Cardiac septum (tissue), 1 donor: ENCODE results near the gene COTL1. TPM values are rescaled to one million over a fixed set of nuclear protein-coding genes. Genes with fewer than 3 reads are reported as not detected.
"Not testable (repeated sequence)": the region's sequence is repeated elsewhere in the genome, so short reads cannot be mapped to it uniquely, and the experiment has no call there.

Experiments used
- DNase-seq: peaks from one replicate; pipeline ENCODE4 v3.0.0-alpha.2; 2020; ENCODE audit warnings: low spot score
- intact Hi-C: fragments of 100-400 bp; cut with DNase I; formaldehyde crosslinking; loops from one replicate; pipeline ENCODE4 v1.14.0; 2022
- total RNA-seq: library from RNA; stranded (reverse); fragmentation: NEBNext Ultra II Directional; extraction: Animal tissue kit (Norgen Biotek cat#: 25700); gene quantifications from one replicate; pipeline ENCODE4 v1.2.1, GENCODE V29; 2021
- donor health status: DM: no; HTN: no; CAD: no.

The COTL1 gene
- total RNA-seq, 1 donor from 2014 or later = 11.0 TPM

DNA sequence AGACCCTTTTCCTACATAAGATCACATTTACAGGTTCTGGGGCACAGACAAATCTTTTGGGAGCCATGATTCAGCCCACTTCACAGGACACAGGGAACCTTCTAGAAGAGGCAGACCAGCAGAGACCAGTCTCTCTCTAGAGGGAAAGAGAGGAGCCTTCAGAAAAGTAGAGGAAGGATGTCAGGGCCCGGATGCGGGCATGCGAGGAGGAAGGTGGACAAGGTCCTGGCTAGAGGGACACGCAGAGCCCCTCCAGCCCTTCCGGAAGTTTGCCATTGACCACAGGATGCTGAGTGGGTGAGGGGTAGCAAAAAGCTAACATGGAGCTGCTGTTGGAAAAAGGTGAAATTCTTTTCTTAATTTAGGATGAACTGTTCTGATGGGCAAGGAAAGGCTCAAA lies 57.6 kb downstream of the COTL1 start:
- intact Hi-C loops = no loop called here

GRCh38 chr16:84559311-84559932 lies 58.5 kb downstream of the COTL1 start:
- no peak for DNase-seq
- intact Hi-C loops = no loop called here

More for the DNA sequence above, 57.6 kb downstream of the COTL1 start:
- no peak for DNase-seq

- DNase-seq, intact Hi-C loops: not testable (repeated sequence)
Measured at GRCh38 chr16:84558850-84559249, 59.0 kb downstream of the COTL1 start.

GRCh38 chr16:84557504-84557903 lies 60.4 kb downstream of the COTL1 start:
- intact Hi-C loops = no loop called here
- DNase-seq = no peak

- intact Hi-C loops = no loop called here
Measured at GRCh38 chr16:84557059-84557458, 60.8 kb downstream of the COTL1 start.

GRCh38 chr16:84555418-84556196 lies 62.3 kb downstream of the COTL1 start:
- DNase-seq = no peak
- intact Hi-C loops = no loop called here

More at GRCh38 chr16:84557059-84557458, 60.8 kb downstream of the COTL1 start:
- no peak for DNase-seq

GRCh38 chr16:84554627-84555328 lies 63.1 kb downstream of the COTL1 start:
- intact Hi-C loops = no loop called here
- DNase-seq = no peak

- DNase-seq = no peak
- intact Hi-C loops = no loop called here
Measured at GRCh38 chr16:84553873-84554399, 63.9 kb downstream of the COTL1 start.

GRCh38 chr16:84552135-84552534 lies 65.7 kb downstream of the COTL1 start:
- no peak for DNase-seq
- intact Hi-C loops = no loop called here

DNA sequence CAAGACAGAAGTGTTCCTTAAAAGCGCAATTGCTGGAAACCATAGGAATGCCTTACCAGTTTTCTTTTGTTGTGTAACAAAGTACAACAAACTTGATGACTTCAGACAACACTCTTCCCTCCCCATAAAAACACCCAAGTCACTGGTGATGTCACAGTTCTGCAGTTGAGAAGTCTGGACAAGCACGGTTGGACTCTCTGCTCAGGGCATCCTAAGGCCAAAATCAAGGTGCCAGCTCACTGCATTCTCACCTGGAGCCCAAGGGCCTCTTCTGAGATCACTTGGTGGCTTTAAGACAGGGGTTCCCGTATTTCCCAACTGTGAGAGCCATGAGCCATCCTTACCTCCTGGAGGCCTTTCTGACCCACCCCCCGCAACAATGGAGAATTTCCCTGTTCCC lies 67.8 kb downstream of the COTL1 start:
- no peak for DNase-seq
- intact Hi-C loops = no loop called here

DNA sequence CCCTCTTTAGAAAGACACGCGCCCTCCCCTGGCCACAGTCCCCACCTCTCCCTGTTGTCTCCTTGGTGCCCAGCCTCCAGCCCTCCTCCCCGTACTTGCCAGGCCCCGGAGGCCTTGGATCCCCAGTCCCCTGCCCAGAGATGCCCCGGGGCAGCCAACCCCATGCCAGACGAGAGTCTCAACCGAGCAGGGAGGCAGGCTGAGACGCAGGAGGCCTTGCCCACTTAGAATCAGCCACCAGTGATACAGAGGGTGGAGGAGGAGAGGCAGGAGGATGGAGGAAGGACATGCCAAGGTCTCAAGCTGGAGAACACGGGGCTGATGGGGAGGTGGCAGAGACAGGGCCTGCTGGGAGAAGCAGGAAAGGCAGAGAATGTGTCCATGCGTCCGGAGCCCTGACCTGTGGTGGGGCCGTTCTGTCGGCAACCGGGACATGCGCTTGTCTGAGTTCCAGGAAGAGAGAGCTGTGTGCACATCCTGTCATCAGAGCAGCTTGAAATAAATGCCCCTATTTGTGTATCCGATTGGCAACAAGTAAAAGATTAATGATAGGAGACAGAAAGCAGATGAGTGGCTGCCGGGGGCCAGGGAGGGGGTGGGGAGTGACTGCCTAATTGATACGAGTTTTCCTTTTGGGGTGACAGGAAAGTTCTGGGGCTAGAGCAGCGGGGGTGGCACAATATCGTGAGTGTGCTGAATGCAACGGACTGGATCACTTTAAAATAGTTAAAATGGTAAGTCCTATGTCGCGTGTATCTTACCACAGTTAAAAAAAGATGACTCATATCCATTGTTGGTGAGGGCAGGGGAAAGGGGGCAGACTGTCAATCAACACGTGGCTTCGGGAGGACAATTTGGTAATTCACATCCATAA lies 68.7 kb downstream of the COTL1 start:
- intact Hi-C loops = no loop called here
- DNase-seq = no peak

DNA sequence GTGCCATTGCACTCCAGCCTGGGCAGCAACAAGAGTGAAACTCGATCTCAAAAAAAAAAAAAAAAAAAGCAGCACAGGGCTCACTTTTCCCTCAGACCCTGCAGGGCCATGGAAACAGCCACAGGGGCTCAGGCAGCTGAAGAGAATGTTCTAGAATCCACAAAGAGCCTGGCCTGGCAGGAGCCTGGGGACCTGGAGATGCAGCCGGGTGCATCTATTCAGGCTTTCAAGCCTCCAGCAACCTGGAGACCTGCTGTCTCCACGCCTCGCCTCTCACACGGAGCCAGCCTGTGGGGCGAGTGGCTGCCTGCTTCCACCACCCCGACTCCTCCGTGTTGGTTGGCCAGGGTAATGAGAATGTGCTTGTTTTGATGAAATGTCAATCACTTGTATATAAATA lies 69.4 kb downstream of the COTL1 start:
- intact Hi-C loops = no loop called here

GRCh38 chr16:84547546-84548061 lies 70.3 kb downstream of the COTL1 start:
- no peak for DNase-seq
- intact Hi-C loops = no loop called here

More for the DNA sequence above, 69.4 kb downstream of the COTL1 start:
- DNase-seq = no peak

DNA sequence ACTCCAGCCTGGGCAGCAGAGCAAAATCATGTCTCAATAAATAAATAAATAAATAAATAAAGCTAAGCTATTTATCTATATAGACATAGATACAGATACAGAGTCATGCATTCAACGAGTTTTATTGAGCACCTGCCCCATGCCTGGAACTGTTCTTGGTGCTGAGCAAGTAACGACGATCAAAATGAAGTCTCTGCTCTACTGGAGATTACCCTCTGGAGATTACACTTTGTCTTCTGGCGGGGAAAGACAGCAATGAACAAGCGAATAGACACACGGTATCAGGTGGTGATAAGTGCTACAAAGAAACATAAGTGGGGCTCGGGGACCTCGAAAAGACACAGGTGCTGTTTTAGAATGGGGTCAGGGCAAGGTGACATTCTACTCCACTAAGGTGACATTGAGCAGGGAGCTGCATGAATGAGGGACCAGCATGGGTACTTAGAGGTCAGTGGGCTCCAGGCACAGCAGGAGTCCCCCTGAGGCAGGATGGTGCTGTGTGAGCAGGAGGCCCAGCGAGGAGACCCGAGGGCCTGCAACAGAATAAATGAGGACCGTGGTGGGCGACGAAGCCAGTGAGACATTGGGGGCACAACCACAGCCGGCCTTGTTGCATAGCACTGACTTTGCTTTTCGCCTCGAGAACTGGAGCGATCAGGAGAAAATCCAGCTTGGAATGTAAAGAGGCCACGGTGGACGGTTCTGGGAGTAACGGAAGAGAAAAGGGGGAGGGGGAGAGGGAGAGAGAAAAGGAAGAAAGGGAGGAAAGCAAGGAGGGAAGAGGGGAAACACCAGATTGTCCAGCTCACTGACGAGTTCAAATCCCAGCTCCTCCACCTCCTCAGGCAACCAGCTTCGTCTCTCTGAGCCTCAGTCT lies 71.0 kb downstream of the COTL1 start:
- intact Hi-C loops = no loop called here
- DNase-seq = no peak

- no peak for DNase-seq
- intact Hi-C loops = no loop called here
Measured at GRCh38 chr16:84545114-84545737, 72.7 kb downstream of the COTL1 start.

- DNase-seq = no peak
- intact Hi-C loops = no loop called here
Measured at GRCh38 chr16:84544031-84544773, 73.7 kb downstream of the COTL1 start.

DNA sequence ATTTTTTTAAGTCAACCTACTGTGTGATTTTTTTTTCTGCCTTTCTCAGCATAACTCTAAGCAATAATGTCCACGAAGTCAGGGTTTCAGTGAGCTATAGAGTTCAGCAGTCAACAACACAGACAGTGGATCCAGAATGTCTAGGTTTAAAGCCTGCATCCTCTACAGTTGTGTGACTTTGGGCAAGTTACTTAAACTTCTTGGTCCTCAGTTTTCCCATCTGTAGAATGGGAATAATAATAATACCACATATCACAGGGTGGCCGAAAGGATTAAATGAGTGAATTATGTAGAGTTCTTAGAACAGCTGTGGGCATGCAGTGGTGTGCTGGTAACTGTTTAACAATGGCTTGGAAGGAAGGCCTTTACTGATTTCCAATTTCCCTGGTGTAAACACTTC lies 74.6 kb downstream of the COTL1 start:
- intact Hi-C loops = no loop called here

More for the DNA sequence above, 74.6 kb downstream of the COTL1 start:
- no peak for DNase-seq
